Keratinocyte (primary cell): Measurements from ENCODE around the gene NDUFS8. TPM values are rescaled to one million over a fixed set of nuclear protein-coding genes. Genes with fewer than 3 reads are reported as not detected.

ENCODE experiments used
- DNase-seq: peaks from one replicate; pipeline ENCODE4 v3.0.0-alpha.2; 2011; ENCODE audit warnings: low read depth, missing footprints, low spot score
- FAIRE-seq: peaks from 2 replicates; lab custom pipeline; 2011; peaks lifted over from hg19 to GRCh38; lab: Jason Lieb, UNC
- H2AFZ ChIP-seq: 2 replicates; pipeline ENCODE4 v1.6.0; 2012; ENCODE audit warnings: low read length, control low read depth, inconsistent platforms; ENCODE audit not compliant: control insufficient read depth
- H3K27ac ChIP-seq: 2 replicates; pipeline ENCODE4 v1.5.1; 2011; ENCODE audit warnings: low read length; ENCODE audit not compliant: control insufficient read depth, insufficient read depth
- H3K27me3 ChIP-seq: 3 replicates; pipeline ENCODE4 v1.6.0; 2011; ENCODE audit warnings: low read length; ENCODE audit not compliant: control insufficient read depth, insufficient read depth; ENCODE audit errors: extremely low read depth
- H3K36me3 ChIP-seq, 2 experiments: 2 replicates in 1 of 2; 3 replicates in 1 of 2; pipeline ENCODE4 v1.5.1; 2011; ENCODE audit warnings: low read length in 2 of 2, mild to moderate bottlenecking in 1 of 2; ENCODE audit not compliant: control insufficient read depth in 2 of 2, insufficient read depth in 2 of 2; ENCODE audit errors: extremely low read depth in 1 of 2
- H3K4me1 ChIP-seq: 3 replicates; pipeline ENCODE4 v1.5.1; 2011; ENCODE audit warnings: low read length; ENCODE audit not compliant: control insufficient read depth, insufficient read depth; ENCODE audit errors: extremely low read depth
- H3K4me2 ChIP-seq: 3 replicates; pipeline ENCODE4 v1.6.0; 2011; ENCODE audit warnings: low read depth, low read length; ENCODE audit not compliant: control insufficient read depth, insufficient read depth; ENCODE audit errors: extremely low read depth
- H3K4me3 ChIP-seq, 3 experiments: fragments of 200-600 bp in 1 of 3; sonication (generic) in 1 of 3; 2 replicates in 2 of 3; 3 replicates in 1 of 3; pipeline ENCODE4 v1.5.1; 2011 to 2016; ENCODE audit warnings: low read length in 3 of 3, mild to moderate bottlenecking in 3 of 3, control low read depth in 2 of 3, inconsistent platforms in 1 of 3, low read depth in 1 of 3, mixed read lengths in 1 of 3, mixed run types in 1 of 3, moderate library complexity in 1 of 3; ENCODE audit not compliant: control insufficient read depth in 2 of 3, insufficient read depth in 2 of 3; ENCODE audit errors: extremely low read depth in 1 of 3
- H3K79me2 ChIP-seq: 2 replicates; pipeline ENCODE4 v1.6.0; 2012; ENCODE audit warnings: low read length; ENCODE audit not compliant: control insufficient read depth, insufficient read depth
- H3K9ac ChIP-seq: 3 replicates; pipeline ENCODE4 v1.6.0; 2011; ENCODE audit warnings: low read length; ENCODE audit not compliant: control insufficient read depth, insufficient read depth; ENCODE audit errors: extremely low read depth
- H3K9me1 ChIP-seq: 3 replicates; pipeline ENCODE4 v1.6.0; 2011; ENCODE audit warnings: low read length; ENCODE audit not compliant: control insufficient read depth, insufficient read depth; ENCODE audit errors: extremely low read depth
- H3K9me3 ChIP-seq: 2 replicates; pipeline ENCODE4 v1.5.1; 2012; ENCODE audit warnings: low read depth, low read length; ENCODE audit not compliant: control insufficient read depth
- H4K20me1 ChIP-seq: 3 replicates; pipeline ENCODE4 v1.6.0; 2011; ENCODE audit warnings: low read length; ENCODE audit not compliant: control insufficient read depth, insufficient read depth; ENCODE audit errors: extremely low read depth
- EZH2 ChIP-seq: IDR thresholded peaks from one replicate; pipeline ENCODE4 v1.6.1; 2012; ENCODE audit warnings: inconsistent platforms, mild to moderate bottlenecking, low read length, moderate library complexity
- dilution Hi-C: fragments of 300-500 bp; cut with MboI; formaldehyde crosslinking; loops from one replicate; pipeline ENCODE4 v1.7.0; 2020; ENCODE audit warnings: low sequenced_read_pairs; ENCODE audit not compliant: extremely low pct_ligation_motif_present
- polyA plus RNA-seq, 5 experiments: library from polyadenylated mRNA; depleted of rRNA in 3 of 5; stranded (reverse) in 3 of 5; stranded (forward) in 1 of 5; unstranded in 1 of 5; fragments of >200 nt; gene quantifications; 1 replicate in 1 of 5; 2 replicates in 3 of 5; 3 replicates in 1 of 5; pipeline versions ENCODE4 v1.2.1 to v1.2.3, GENCODE V29; 2011 to 2012; ENCODE audit warnings: missing spikeins in 2 of 5, low read depth in 1 of 5, low replicate concordance in 1 of 5
- TF ChIP-seq, protein P1 (sequence below), 3 experiments: IDR thresholded peaks in 1 of 3; conservative IDR thresholded peaks in 1 of 3; optimal IDR thresholded peaks in 1 of 3; 2 replicates in 2 of 3; 3 replicates in 1 of 3; pipeline versions ENCODE3 to v1.5.1; 2011; ENCODE audit warnings: low read length in 3 of 3, mild to moderate bottlenecking in 3 of 3, moderate library complexity in 2 of 3, control low read depth in 1 of 3, inconsistent platforms in 1 of 3; ENCODE audit not compliant: insufficient read depth in 2 of 3; ENCODE audit errors: extremely low read depth in 1 of 3

Gene NDUFS8
- polyA plus RNA-seq, 1 donor (not counting 4 experiments of a cell fraction or from before 2014, with no cell fraction given), result 51.7 TPM

DNA sequence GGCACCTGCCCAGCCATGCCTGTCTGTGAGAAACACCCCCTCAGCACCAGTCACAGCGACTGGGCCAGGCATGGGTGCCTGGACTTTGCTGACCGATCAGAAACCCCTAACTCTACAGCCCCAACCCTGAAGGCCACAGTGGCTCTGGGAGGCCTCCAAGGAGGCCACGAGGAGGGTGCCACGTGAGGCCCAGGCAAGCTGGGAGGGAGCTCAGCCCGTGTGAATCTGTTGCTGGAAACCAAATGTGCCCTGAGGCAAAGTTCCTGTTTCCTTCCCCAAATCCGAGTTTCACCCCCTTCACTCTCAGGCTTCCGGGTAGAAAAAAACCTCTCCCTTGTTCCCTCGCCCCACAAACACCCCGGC lies 27.9 kb upstream of the NDUFS8 start:
- H3K27ac ChIP-seq, result no peak overlapping the region
- H3K36me3 ChIP-seq, result peaks cover 0 to 1% of the 10 kb centered on the region in 2 experiments
- H3K9ac ChIP-seq, result no peak overlapping the region
- no peaks in the 10 kb centered on the region for H3K79me2 ChIP-seq
- DNase-seq (no peak), FAIRE-seq (no peak)
- H4K20me1 ChIP-seq, result no peaks in the 10 kb centered on the region
- no peak for TF ChIP-seq EZH2
- TF ChIP-seq, protein P1, sequence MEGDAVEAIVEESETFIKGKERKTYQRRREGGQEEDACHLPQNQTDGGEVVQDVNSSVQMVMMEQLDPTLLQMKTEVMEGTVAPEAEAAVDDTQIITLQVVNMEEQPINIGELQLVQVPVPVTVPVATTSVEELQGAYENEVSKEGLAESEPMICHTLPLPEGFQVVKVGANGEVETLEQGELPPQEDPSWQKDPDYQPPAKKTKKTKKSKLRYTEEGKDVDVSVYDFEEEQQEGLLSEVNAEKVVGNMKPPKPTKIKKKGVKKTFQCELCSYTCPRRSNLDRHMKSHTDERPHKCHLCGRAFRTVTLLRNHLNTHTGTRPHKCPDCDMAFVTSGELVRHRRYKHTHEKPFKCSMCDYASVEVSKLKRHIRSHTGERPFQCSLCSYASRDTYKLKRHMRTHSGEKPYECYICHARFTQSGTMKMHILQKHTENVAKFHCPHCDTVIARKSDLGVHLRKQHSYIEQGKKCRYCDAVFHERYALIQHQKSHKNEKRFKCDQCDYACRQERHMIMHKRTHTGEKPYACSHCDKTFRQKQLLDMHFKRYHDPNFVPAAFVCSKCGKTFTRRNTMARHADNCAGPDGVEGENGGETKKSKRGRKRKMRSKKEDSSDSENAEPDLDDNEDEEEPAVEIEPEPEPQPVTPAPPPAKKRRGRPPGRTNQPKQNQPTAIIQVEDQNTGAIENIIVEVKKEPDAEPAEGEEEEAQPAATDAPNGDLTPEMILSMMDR (optimal IDR thresholded peaks at IDR 0.05 in 1 of 3, IDR thresholded peaks at IDR 0.05 in 1 of 3, conservative IDR thresholded peaks at IDR 0.05 in 1 of 3; ENCODE audit: extremely low read depth in 1 of 3, insufficient read depth in 2 of 3, low read length in 3 of 3), result no peak
- H3K4me3 ChIP-seq, result no peak overlapping the region
- peaks cover 9% of the 10 kb centered on the region for H3K4me1 ChIP-seq
- peak overlapping the region; percentile 58 for H3K4me2 ChIP-seq
- no peaks in the 10 kb centered on the region for H3K9me3 ChIP-seq
- dilution Hi-C loops, result no loop called here
- H2AFZ ChIP-seq, result no peak overlapping the region
- no peaks in the 10 kb centered on the region for H3K27me3 ChIP-seq
- H3K9me1 ChIP-seq, result no peaks in the 10 kb centered on the region

DNA sequence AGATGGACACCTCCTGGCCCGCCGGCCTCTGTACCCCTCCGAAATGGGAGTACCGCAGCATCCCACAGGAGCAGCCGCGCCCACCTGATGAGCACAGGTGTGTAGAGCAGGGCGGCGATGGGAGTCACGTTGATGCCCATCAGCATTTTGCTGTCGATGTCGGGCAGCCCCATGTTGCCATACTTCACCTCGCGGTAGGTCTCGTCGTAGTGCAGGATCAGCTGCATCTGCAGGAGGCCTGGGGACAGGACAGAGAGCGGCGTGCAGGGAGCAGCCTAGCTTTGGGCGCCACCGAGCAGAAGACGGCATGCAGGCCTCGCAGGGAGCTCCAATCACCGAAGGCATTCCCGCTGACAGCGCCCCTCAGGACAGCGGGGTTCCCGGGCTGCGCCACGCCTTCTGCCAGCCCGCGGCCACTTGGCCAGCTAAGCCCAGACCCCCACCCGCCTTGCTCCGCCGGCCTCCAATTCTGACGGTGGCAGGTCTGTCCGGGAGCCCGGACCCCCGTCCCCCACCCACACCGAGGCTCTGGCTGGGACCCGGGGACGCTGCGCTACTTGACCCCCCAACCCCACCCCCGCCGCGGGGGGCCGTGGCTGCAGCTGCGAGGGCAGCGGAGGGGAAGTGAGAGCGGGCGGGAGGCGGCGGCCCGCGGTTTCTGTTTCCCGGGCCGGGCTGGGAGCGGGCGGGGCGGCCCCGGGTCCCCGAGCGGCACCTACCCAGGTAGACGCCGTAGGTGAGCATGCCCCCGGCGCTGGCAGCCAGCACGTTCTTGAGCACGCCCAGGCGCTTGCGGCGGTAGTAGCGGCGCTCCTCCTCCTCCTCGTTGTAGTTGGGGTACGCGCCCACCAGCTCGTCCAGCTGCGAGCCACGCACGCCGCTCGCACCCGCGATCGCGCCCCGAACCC lies 27.3 kb upstream of the NDUFS8 start:
- DNase-seq (no peak), FAIRE-seq (no peak)
- Histone ChIP-seq H2AFZ (peak overlapping the region; percentile 51), H3K4me3 (peak overlapping the region; percentile 46 to 79 (median 50)), H3K27ac (no peak overlapping the region), H3K79me2 (no peaks in the 10 kb centered on the region), H3K4me2 (peak overlapping the region; percentile 58), H4K20me1 (no peaks in the 10 kb centered on the region), H3K9me3 (no peaks in the 10 kb centered on the region), H3K4me1 (peaks cover 9% of the 10 kb centered on the region), H3K27me3 (no peaks in the 10 kb centered on the region), H3K9me1 (no peaks in the 10 kb centered on the region), H3K36me3 (no peaks in the 10 kb centered on the region), H3K9ac (peak overlapping the region; percentile 61)
- dilution Hi-C loops, result no loop called here
- TF ChIP-seq EZH2, result no peak
- TF ChIP-seq, protein P1 (optimal IDR thresholded peaks at IDR 0.05 in 1 of 3, IDR thresholded peaks at IDR 0.05 in 1 of 3, conservative IDR thresholded peaks at IDR 0.05 in 1 of 3; ENCODE audit: extremely low read depth in 1 of 3, insufficient read depth in 2 of 3, low read length in 3 of 3), result no peak
